ENCODE measurements around the gene PRDM16.

PRDM16 gene

DNA sequence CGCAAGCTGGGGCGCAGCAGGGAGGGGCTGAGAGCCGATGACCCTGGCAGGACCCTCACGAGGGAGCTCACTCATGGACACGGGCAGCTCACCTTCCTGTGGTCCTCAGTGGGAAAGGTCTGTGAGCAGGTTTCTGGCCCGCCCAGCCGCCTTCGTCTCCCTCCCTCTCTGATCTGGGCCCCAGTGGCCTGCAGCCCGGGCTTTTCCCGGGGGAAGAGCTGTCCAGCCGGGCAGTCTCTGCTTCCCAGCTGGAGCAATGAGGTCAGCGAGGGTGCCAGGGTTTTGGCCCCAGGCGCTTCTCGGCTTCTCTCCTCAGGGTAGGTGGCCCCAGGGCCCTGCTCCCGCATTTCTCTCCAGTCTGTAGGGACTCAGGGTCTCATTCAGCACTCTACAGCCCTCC lies 363.3 kb downstream of the PRDM16 start:
- no peak for DNase-seq (ENCODE audit: low spot score)

DNA sequence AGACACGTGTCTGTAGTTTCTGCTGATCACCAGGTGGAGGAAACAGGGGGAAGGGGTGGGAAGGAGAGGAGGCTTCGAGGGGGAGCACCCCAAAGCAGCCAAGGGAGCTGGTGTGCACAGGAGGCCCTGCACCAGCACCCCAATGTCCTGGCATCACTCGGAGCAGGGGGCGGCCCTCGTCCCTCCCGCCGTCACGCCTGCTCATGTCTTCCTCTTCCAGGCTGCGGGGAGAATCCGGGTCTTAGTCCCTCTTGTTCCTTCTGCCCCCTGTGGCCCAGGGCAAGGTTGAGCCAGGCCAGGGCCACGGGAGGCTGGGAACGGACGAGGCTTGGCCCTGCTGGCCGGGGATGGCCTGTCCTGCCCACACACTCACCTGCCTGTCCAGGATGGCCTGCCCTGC lies 364.1 kb downstream of the PRDM16 start:
- DNase-seq (ENCODE audit: low spot score), result no peak

DNA sequence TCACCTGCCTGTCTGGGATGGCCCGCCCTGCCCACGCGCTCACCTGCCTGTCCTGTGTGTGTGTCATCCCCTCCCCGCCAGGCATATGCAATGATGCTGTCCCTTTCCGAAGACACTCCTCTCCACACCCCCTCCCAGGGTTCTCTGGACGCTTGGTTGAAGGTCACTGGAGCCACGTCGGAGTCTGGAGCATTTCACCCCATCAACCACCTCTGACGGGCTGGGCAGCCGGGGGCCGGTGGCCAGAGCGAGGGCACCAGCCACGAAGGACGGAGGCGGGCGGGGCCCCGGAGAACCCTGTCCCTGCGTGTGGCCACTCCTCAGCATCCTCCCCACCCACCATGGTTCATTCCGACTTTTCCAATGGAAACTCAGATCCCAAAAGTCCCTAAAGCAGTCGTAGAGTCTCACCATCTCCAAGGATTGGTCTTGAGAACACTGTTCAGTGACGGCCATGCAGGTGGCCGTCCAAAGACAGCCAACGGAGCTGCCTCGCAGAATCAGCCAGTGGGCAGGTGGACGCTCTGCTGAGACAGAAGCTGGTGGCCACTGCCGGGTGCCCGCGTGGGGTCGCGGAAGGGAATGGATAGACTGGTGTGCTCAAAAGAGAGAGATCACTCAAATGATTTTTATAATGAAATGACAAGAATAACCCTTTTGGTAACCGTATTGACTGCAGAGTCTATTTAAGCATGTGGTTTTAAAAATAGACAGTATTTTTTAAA lies 364.8 kb downstream of the PRDM16 start:
- DNase-seq (ENCODE audit: low spot score), result no peak

DNA sequence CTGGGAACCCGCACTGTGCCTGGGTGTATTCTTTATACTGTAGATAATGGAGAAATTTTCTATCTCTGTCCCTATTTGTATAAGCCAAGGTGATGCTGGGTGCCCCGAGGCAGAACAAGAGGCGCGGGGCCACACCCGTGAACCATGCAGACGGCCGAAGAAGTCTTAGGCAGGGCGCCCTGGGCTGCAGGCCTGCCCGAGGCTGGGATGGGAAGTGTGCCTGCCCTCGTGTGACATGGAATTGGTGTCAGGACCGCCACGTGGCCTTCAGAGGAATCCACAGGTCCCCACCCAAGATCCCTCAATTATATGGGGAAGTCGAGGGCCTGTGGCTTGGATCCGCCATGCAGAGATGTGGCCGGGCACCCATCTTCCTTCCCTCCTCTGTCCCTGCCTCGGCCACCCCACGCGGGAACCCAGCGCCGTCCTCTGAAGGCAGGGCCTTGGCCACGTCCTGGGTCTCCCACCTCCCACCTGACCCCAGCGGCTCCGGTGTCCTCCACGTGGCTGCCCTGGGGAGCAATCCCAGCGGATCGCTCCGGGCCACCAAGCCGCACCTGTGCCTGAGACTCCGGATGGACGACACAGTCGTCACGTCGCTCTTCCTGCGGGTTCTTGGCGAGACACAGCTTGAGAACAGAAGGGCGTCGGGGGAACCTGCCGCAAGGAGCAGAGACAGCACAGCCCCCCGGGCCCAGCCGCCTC lies 365.6 kb downstream of the PRDM16 start:
- DNase-seq (ENCODE audit: low spot score), result no peak

DNA sequence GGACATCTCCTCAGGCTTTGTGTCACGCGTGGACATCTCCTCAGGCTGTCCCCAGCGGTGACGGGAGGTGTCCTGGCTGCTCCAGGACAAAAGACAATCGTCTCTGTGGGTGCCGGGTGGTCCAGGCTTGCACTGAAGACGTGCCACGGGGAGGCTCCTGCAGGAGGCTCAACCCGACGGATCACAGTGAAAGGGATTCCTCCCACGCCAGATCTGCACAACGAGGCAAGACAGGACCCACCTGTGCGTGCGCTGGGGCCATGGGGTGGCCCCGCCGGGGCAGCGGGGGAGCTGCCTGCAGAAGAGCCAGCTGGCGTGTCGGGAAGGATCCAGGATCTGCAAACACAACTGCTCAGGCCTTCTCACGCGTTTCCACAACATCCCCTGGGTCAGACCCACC lies 366.7 kb downstream of the PRDM16 start:
- no peak for DNase-seq (ENCODE audit: low spot score)

DNA sequence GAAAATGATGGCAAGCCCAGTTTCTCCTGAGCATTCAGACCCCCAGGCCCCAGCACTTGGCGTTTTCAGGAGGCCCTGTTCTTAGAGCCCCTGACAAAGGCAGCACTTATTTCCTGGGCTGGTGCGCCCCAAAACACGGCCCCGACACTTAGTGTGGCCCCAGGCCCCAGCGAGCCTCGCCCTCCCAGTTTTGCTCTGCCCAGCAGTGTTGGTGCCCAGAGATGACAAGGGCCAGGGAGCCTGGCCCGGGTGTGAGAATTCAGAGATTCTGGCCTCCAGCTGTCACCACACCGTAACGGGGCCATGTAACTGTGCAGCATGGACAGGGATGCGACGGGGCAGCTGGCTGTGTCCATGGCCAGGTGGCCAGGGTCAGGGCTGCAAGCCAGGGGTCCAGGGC lies 367.4 kb downstream of the PRDM16 start:
- no peak for DNase-seq (ENCODE audit: low spot score)

DNA sequence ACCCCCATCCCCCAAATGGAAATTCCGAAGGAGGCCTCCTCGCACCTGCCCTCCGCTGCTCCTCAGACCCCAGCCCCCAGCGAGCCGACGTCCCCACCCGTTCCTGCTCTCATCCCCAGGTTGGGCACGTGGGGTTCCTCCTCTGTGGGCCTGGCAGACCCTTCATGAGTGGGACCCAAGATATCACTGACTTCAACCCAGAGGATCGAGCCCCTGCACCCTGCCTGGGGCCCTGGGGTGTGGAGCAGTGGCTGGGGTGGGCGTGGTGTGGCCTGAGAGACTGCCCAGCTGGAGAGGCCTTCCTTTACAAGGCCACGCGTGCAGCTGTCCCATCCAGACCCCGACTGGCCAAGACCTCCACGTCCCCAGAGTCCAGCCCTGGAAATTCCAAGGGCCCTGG lies 367.9 kb downstream of the PRDM16 start:
- DNase-seq (ENCODE audit: low spot score), result no peak

DNA sequence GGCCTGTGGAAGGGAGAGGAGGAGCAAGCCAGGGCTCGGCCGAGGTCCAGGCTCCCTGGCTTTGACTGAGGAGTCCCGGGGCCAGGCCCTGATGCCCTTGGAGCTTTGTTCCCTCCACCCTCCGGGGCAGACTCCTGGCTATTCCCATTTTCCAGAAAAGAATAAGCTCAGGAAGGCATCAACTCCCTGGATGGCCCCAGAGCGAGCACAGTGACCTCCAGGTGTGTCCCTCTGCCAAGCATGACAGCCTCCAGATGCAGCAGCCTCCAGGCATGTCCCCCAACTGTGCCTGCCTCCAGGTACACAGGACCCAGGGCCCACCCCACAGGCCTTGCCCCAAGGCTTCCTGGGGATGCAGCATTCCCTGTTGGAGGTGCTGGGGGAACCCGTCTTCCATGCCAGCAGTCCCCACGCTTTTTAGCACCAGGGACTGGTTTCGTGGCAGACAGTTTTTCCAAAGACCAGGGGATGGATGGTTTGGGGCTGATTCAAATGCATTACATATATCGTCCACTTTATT lies 369.7 kb downstream of the PRDM16 start:
- no peak for DNase-seq (ENCODE audit: low spot score)

DNA sequence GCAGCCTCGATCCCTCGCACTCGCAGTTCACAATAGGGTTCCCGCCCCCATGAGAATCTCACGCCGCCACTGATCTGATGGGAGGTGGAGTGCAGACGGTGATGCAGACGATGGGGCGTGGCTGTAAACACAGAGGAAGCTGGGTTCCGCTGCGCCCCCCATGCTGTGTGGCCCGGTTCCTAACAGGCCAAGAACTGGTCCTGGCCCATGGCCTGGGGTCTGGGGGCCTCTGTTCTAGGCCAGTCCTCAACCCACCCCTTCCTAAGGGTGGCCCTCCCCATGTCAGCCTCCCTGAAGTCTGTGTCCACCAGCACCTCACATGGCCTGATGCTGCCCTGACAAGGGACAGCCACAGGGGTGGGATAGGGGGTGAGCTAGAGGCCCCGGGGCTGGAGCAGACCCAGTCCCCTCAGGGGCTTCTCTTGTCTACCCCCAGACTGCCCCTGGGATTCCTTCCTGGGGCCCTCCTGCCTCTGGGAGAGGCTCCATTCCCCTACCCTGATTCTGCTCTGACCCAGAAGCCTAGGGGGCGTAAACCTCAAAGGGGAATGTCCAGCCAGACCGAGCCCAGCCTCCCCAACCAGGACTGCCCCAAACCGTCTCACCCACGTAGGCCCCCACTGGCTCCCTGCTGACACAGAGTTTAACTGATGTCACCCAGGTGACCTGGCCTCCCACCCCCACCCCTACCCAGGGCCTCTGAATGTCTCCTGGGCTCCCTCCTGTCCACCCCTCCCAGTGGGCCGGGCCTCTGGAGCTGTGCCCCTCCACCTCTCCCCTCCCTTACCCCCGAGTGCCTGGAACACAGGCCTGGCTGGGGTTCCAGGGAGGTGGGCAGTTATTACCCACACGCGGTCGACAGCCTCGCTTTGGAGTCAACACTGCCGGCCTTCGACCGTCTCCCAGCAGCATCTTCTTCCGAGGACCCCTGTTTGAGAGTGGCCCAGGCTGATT lies 370.6 kb downstream of the PRDM16 start:
- DNase-seq (ENCODE audit: low spot score), result no peak

DNA sequence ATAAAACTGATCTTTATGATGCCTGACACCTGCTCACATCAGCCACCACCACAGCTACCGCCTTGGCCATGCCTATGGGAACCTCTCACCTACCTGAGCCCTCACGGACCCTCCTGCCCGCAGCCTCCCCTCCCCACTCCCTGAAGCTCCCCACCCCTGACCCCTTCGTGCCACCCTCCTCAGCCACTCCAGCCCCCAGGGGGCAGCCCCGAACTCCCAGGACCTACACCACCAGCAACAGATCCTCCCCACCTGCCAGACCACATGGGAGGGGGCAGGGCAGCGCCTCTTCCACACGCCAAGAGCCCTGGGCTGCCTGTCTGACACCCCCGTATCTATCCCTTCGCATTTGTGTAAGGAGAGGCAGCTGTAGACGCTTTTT lies 371.3 kb downstream of the PRDM16 start:
- DNase-seq (ENCODE audit: low spot score), result no peak

DNA sequence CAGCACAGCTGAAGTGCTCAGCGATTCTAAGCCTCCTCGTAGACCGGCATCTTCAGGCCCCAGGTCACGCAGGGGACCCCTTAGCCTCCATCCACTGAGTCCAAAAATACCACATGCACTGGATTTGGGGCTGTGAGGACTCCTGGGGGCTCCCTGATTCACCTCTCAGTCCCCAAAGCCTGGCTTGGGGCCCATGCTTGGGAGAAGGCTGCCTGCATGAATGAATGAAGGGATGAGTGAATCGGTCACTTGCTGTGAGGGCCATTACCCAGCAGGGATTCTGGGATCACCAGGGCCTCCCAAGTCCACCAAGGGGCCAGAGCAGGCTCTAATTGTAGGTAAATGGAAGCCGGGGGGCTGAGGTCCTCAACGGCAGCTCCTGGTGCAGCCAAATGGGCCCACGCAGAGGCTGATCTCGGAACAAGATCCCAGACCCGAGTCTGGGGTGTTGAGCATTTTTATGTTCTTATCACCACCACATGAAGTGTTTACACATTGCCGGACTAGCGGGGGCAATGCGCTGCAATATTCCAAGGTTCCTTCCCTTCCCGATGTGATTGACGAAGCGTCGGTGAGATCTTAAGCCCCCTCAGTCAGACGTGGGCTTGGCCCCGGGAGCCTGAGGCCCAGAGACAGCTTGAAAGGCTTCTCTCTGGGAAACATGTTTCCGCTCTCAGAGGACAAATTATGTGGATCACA lies 371.9 kb downstream of the PRDM16 start:
- DNase-seq (ENCODE audit: low spot score), result no peak

DNA sequence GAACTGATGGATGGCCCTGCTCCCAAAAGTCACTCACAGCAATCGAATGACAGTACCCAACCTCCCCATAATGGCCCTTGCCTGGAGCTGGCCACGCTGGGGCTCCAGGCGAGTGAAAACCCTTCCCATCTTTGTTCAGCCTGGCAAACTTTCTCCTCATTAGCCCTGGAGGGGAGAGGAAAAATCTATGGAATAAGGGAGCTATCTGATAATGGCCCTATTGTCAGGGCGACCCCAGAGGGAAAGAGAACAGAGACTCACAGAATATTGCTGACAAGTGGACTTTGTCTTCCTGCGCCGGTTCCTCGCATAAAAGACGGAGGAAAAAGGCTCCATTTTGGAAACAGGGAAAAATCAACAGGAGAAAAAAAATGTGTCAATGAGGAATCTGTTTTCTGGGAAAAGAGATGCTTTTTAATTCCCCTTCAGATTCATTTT lies 372.4 kb downstream of the PRDM16 start:
- peak; percentile 83 for DNase-seq (ENCODE audit: low spot score)

DNA sequence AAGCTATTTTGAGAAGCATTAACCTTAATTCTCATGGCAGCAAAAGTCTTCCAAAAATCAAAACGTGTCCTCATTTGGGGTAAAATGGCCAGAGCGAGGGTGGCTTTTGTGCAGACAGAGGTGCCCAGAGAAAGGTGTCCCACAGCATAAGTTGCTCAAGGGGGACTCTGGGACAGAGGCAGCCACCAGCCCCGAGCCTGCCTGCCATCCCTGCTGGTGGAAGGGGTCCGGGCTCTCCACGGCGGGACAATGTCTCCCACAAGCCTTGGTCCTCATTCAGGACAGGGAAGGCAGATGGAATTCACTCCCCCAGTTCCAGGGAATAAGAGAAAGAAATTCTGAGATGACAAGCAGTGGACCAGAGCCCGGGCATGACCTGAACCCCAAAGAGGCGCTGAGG lies 372.9 kb downstream of the PRDM16 start:
- no peak for DNase-seq (ENCODE audit: low spot score)

DNA sequence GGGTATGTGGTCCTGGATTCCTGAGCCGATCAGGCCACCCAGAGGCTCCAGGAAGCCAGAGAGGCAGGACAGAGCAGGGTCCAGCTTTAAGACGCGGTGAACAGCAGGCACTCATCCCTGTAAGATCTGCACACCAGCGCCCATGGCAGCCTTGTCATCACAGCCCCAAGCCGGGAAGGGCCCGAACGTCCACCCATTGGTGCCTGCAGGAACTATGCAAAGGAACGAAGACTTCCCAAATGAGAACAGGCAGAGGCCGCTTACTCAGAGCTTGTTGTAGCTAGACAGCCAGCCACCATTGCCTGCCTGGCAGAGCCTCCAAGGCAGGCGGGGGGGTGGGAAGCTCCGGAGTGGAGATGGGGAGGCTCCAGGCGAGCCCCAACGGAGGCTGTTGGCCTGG lies 373.3 kb downstream of the PRDM16 start:
- DNase-seq (ENCODE audit: low spot score), result no peak

DNA sequence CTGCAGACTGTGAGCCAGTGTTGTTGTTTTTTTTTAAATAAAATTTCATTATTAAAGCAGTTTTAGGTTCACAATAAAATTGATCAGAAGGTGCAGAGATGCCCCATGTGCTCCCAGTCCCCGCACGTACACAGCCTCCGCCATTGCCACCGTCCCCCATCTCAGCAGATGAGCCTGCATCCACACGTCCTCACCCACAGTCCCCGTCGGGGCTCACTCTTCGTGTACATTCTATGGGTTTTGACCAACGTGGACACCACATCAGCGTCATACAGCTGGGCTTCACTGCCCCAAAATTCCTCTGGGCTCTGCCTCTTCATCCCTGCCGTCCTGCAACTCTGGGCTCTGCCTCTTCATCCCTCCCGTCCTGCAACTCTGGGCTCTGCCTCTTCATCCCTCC lies 373.9 kb downstream of the PRDM16 start:
- no peak for DNase-seq (ENCODE audit: low spot score)

DNA sequence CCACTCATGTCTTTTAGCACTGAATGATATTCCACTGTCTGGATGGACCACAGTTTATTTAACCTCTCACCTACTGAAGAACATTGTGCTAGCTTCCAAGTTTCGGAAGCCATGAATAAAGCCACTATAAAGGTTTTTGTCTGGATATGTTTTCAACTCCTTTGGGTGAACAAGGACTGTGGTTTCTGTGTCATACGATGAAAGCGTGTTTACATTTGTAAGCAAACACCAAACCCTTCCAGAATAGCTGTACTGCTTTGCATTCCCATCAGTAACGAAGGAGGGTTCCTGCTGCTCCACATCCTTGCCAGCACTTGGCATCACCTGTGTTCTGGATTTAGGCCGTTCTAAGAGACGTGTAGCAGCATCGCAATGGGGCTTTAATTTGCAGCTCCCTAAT lies 374.8 kb downstream of the PRDM16 start:
- DNase-seq (ENCODE audit: low spot score), result no peak

DNA sequence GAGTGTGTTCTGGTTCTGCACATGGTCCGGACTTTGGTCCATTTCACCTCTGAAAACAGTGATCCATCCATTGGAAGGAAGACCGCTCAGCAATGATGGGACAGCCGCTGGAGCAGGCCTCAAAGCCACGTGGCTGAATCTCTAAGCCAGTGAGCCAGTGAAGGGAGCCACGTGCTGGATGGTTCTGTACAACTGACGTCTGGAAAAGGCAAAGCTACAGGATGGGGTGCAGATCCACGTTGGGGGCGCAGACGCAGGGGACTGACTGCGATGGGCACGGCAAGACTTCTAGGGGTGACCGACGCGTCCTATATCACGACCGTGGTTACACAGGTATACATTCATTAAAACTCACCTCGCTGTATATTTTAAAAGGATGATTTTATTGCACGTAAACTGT lies 375.3 kb downstream of the PRDM16 start:
- DNase-seq (ENCODE audit: low spot score), result no peak

DNA sequence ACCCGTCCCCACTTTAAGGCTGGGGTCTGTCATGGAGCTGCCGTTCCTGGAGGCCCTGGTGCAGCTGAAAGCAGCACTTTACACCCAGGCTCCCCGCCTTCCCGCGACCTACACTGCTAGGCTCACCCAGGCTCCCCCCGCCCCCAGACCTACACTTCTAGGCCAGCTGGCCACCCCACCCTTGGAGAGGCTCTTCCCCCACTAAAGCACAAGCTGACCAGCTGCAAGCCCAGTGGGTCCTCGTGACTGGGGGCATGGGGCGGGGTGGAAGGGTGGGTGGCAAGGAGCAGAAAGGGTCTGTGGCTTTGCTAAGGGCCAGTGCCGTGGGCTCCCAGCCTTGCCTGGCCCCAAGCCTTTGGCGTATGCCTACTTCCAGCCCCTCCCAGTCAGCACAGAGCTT lies 375.7 kb downstream of the PRDM16 start:
- DNase-seq (ENCODE audit: low spot score), result peak; percentile 48

DNA sequence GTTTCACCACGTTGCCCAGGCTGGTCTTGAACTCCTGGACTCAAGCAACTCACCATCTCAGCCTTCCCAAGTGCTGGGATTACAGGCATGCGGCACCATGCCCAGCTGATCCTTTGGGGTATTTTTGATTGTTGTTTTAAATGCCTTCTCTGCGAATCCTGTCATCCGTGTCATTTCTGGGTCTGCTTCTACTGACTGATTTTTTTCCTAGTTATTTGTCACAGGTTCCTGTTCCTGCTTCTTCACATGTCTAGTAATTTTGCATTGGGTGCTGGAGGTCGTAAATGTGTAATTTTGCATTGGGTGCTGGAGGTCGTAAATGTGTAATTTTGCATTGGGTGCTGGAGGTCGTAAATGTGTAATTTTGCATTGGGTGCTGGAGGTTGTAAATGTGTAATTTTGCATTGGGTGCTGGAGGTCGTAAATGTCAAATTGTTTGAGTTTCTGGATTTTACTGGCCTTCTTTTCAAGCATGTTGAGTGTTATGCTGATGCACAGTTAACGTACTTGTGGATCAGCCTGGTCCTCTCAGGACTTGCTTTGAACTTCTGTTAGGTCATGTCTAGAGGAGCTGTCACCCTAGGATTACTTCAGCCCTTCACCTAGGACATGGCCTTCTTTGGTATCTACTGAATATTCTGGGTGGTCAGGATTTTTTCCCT lies 381.3 kb downstream of the PRDM16 start:
- no peak for DNase-seq (ENCODE audit: low spot score)

DNA sequence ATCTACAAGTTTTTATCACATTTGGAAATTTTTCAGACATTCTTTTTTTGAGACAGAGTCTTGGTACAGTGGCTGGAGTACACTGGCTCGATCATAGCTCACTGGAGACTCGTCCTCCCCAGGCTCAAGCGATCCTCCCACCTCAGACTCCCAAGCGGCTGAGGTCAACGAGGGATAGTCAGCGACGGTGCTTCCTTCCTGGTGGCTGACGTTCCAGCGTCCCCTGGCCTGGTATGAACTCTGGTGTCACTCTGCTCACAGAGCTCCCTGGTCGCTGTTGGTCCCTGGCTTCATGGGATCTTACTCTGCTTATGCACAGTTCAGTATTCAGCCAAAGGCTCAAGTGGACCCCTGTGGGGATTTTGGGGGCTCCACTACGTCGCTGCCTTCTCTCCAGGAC lies 382.0 kb downstream of the PRDM16 start:
- DNase-seq (ENCODE audit: low spot score), result no peak

All from putamen (tissue), 1 donor.